8988T (cell line): ENCODE data around the gene TNN.
"Not testable (repeated sequence)": the region's sequence is repeated elsewhere in the genome, so short reads cannot be mapped to it uniquely, and the experiment has no call there.

ENCODE experiments used
- DNase-seq: peaks from one replicate; pipeline ENCODE4 v3.0.0; 2011

The TNN gene

GRCh38 chr1:175067362-175068106 lies at the start of gene TNN:
Gene TNN, plus strand, starts transcription at chr1:175067833. Its CDS starts 9,586 bp downstream, at chr1:175077419.
- no peak for DNase-seq

- no peak for DNase-seq
Observed at GRCh38 chr1:175019524-175019923, 48.1 kb upstream of the TNN start.

GRCh38 chr1:175023043-175023921 lies 44.4 kb upstream of the TNN start, which contains the start of gene MRPS14:
Gene MRPS14, minus strand, starts transcription at chr1:175023425. Its CDS starts 17 bp downstream, at chr1:175023408.
- DNase-seq = peak; percentile 39

- not testable (repeated sequence) for DNase-seq
Observed at GRCh38 chr1:175023922-175024242, 43.8 kb upstream of the TNN start.

GRCh38 chr1:175024773-175025172 lies 42.9 kb upstream of the TNN start:
- no peak for DNase-seq

GRCh38 chr1:175033953-175034352 lies 33.7 kb upstream of the TNN start:
- no peak for DNase-seq

GRCh38 chr1:175034775-175035174 lies 32.9 kb upstream of the TNN start:
- no peak for DNase-seq

- no peak for DNase-seq
Observed at GRCh38 chr1:175035865-175036264, 31.8 kb upstream of the TNN start.

GRCh38 chr1:175036476-175036875 lies 31.2 kb upstream of the TNN start:
- no peak for DNase-seq

GRCh38 chr1:175037416-175037815 lies 30.2 kb upstream of the TNN start:
- no peak for DNase-seq

GRCh38 chr1:175040324-175040879 lies 27.2 kb upstream of the TNN start:
- no peak for DNase-seq

- no peak for DNase-seq
Observed at GRCh38 chr1:175042650-175043049, 25.0 kb upstream of the TNN start.

GRCh38 chr1:175043824-175044223 lies 23.8 kb upstream of the TNN start:
- DNase-seq = no peak

- not testable (repeated sequence) for DNase-seq
Observed at GRCh38 chr1:175044591-175044990, 23.0 kb upstream of the TNN start.

GRCh38 chr1:175045097-175045496 lies 22.5 kb upstream of the TNN start:
- DNase-seq = no peak

- DNase-seq = no peak
Observed at GRCh38 chr1:175045519-175045918, 22.1 kb upstream of the TNN start.

GRCh38 chr1:175050992-175051391 lies 16.6 kb upstream of the TNN start:
- no peak for DNase-seq

GRCh38 chr1:175054736-175055135 lies 12.9 kb upstream of the TNN start:
- no peak for DNase-seq

GRCh38 chr1:175062339-175062738 lies 5.3 kb upstream of the TNN start:
- DNase-seq = no peak

- no peak for DNase-seq
Observed at GRCh38 chr1:175062858-175063257, 4.8 kb upstream of the TNN start.

GRCh38 chr1:175070818-175071217 lies 3.2 kb downstream of the TNN start:
- DNase-seq = no peak

- DNase-seq = no peak
Observed at GRCh38 chr1:175071276-175071943, 3.8 kb downstream of the TNN start.
